Stimulated activated CD4-positive, alpha-beta T cell treated with anti-CD3 and anti-CD28 coated beads, TNF-alpha, amount 100 ng/mL, for 4 hours (primary cell): Measurements from ENCODE around the gene HADHB.
"Not testable (repeated sequence)": the region's sequence is repeated elsewhere in the genome, so short reads cannot be mapped to it uniquely, and the experiment has no call there.

Experiments used
- DNase-seq, 3 experiments: peaks; one replicate each; pipeline ENCODE4 v3.0.0-alpha.2; 2020; ENCODE audit warnings: low read depth in 3 of 3

HADHB gene

GRCh38 chr2:26297061-26297460 is 52.3 kb downstream of the HADHB start:
- no peak for DNase-seq

GRCh38 chr2:26298286-26298637 is 53.5 kb downstream of the HADHB start:
- no peak for DNase-seq

- peak in 1 of 3 experiments; percentile 17 for DNase-seq
Observed at GRCh38 chr2:26298638-26299393, 54.1 kb downstream of the HADHB start.

GRCh38 chr2:26299471-26300101 is 54.8 kb downstream of the HADHB start:
- DNase-seq: no peak

GRCh38 chr2:26300234-26300925 is 55.6 kb downstream of the HADHB start:
- DNase-seq: no peak

- no peak for DNase-seq
Observed at GRCh38 chr2:26302846-26303245, 58.1 kb downstream of the HADHB start.

- not testable (repeated sequence) for DNase-seq
Observed at GRCh38 chr2:26305094-26305493, 60.4 kb downstream of the HADHB start.

GRCh38 chr2:26305540-26305939 is 60.8 kb downstream of the HADHB start:
- no peak for DNase-seq

GRCh38 chr2:26309921-26310320 is 65.2 kb downstream of the HADHB start:
- DNase-seq: no peak

- DNase-seq: no peak
Observed at GRCh38 chr2:26312471-26312870, 67.7 kb downstream of the HADHB start.

- no peak for DNase-seq
Observed at GRCh38 chr2:26313446-26313845, 68.7 kb downstream of the HADHB start.

GRCh38 chr2:26314243-26314642 is 69.5 kb downstream of the HADHB start:
- no peak for DNase-seq

- no peak for DNase-seq
Observed at GRCh38 chr2:26316041-26316440, 71.3 kb downstream of the HADHB start.

- DNase-seq: no peak
Observed at GRCh38 chr2:26316845-26317244, 72.1 kb downstream of the HADHB start.

GRCh38 chr2:26317377-26318105 is 72.8 kb downstream of the HADHB start:
- no peak for DNase-seq

- no peak for DNase-seq
Observed at GRCh38 chr2:26318950-26319349, 74.2 kb downstream of the HADHB start.

- not testable (repeated sequence) for DNase-seq
Observed at GRCh38 chr2:26324479-26324878, 79.7 kb downstream of the HADHB start.

- no peak for DNase-seq
Observed at GRCh38 chr2:26324903-26325302, 80.2 kb downstream of the HADHB start.

GRCh38 chr2:26325851-26326250 is 81.1 kb downstream of the HADHB start:
- no peak for DNase-seq

GRCh38 chr2:26326514-26326913 is 81.8 kb downstream of the HADHB start:
- DNase-seq: no peak

- DNase-seq: no peak
Observed at GRCh38 chr2:26327291-26328272, 82.8 kb downstream of the HADHB start.
